ENCODE results near the gene FOSL1.
"Not testable (repeated sequence)": the region's sequence is repeated elsewhere in the genome, so short reads cannot be mapped to it uniquely, and the experiment has no call there.

The FOSL1 gene

GRCh38 chr11:65849771-65850216, 50.4 kb downstream of the FOSL1 start:
- no peak for FAIRE-seq

- no peak for FAIRE-seq
Observed at GRCh38 chr11:65849366-65849765, 50.8 kb downstream of the FOSL1 start.

GRCh38 chr11:65848693-65849092, 51.5 kb downstream of the FOSL1 start:
- not testable (repeated sequence) for FAIRE-seq

GRCh38 chr11:65847746-65848145, 52.4 kb downstream of the FOSL1 start:
- FAIRE-seq = no peak

GRCh38 chr11:65844231-65844872, 55.8 kb downstream of the FOSL1 start:
- FAIRE-seq = no peak

- no peak for FAIRE-seq
Observed at GRCh38 chr11:65843811-65844210, 56.4 kb downstream of the FOSL1 start.

GRCh38 chr11:65842144-65842543, 58.0 kb downstream of the FOSL1 start:
- no peak for FAIRE-seq
